NCI-H2107 treated with DMSO at 0.1 percent for 48 hours (cell line): ENCODE results near the gene TENM4.
"Not testable (repeated sequence)": the region's sequence is repeated elsewhere in the genome, so short reads cannot be mapped to it uniquely, and the experiment has no call there.

Experiments used
- DNase-seq: peaks from one replicate; lab custom pipeline; 2025; ENCODE audit not compliant: unreplicated experiment; lab: John Stamatoyannopoulos, UW

Gene TENM4

GRCh38 chr11:78990261-78990660, 450.6 kb downstream of the TENM4 start:
- DNase-seq = peak; percentile 26

DNA sequence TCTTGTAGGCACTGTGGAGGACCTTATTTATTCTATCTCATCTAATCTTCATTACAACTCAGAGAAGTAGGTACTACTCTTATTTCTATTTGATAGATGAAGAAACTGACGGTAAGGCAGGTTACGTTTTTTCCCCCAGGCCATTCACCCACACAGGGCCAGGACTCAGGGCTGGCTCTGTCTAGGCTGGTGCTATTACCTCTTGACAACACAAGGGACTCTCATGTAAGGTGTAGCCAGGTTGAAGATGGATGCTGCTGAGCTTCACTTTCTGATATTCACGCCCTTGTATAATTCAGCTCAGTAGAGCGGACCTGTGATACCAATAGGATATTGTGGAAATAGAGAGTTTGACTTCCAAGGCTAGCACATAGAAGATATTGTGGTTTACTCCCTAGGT, 453.1 kb downstream of the TENM4 start:
- DNase-seq = no peak

DNA sequence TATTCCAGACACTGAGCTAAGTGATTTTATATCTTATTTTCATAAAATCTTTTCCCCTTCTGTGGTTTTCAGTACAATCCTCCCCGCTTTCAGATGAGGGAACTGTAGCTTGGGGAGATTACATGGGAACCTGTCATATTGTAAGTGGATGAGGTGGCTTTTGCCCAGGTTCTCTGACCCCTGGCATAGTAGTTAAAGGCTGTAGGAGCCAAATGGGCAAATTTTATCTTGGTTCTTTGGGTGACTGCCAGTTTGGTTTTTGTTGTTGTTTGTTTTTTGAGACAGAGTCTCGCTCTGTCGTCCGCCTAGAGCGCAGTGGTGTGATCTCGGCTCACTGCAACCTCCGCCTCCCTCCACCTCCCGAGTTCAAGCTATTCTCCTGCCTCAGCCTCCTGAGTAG, 454.5 kb downstream of the TENM4 start:
- DNase-seq = no peak

DNA sequence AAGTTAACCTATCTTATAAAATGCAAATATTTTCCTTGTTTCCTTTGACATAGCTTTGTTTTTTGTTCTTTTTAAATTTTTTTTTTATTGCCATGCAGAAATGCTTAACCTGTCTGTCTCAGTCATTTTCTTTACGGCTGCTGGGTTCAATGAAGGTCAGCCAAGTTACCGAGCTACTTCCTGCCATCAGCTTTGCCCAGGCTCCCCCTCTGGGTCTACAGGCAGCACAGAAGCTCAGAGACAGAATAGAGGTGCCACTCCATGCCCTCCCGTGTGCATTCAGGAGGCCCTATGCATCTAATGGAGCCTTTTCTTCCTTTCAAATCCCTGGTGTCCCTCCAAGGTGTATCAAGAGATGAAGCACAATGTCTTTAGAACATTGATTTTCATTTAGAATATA, 455.2 kb downstream of the TENM4 start:
- DNase-seq = no peak

DNA sequence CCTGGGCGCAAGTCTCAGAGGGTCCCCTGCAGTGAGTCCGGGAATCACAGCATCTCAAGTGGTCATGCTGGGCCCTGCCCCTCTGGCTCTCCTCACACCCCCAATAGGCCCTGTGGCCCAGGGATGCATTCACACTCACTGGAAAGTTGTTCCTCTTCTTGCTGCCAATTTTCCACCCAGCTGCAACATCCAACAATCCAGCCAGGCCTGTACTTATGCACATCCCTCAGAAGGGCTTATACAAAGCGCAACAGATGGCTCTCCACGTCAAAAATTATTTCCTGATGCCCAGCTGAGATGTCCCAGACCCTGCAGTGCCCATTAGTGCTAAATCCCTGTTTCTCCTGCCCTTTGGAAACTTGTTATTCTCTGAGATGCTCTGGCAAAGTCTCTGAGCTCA, 458.4 kb downstream of the TENM4 start:
- DNase-seq = no peak

DNA sequence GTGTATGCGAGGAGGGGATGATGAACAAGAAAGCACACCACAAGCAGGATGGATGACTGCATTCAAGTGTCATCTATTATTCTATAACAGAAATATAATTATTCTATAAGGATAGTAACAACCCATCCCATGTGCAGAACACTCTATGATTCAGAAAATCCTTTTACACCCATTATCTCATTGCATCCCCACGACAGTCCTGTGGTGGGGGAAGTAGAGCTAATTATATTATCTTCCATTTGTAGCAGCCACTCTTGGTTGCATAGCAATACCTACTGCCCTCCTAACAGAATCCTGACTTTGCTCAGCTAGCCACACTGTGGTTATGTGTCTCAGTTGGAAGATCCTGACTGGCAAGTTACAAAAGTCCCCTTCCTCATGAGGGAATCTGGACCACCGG, 459.7 kb downstream of the TENM4 start:
- no peak for DNase-seq

DNA sequence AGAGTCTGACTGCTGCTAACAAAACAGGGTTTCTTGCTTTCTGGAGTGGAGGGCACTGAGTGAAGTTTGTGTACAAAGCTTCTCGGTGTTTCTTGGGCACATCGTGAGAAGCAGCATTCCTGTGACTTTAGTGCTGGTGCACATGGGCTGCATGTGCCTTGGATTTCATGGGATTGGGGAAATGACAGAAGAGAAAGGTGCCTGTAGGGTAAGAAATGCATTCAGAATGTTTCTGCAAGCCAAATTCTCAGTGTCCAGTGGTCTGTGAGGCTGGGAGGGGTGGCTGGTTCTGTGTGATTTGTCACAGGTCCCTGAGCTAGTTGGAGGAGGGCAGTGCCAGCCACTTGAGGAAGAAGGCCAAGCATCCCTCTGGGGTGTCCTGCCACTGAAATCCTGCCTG, 462.0 kb downstream of the TENM4 start:
- no peak for DNase-seq

GRCh38 chr11:78977848-78978247, 463.0 kb downstream of the TENM4 start:
- DNase-seq = not testable (repeated sequence)

DNA sequence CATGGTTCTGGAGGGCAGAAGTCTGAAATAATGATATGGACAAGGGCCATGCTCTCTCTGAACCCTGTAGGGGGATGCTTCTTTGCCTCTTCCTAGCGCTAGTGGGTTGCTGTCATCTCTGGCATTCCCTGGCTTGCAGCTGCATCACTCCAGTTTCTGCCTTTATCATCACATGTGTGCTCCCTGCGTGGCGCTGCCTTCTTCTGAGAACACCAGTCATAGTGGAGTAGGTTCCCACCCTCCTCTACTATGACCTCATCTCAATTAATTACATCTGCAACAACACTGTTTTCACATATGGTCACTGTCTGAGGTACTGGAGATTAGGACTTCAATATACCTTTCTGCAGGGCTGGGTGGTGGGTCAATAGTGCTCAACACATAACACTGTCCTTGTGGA, 463.8 kb downstream of the TENM4 start:
- DNase-seq = no peak

GRCh38 chr11:78975081-78975480, 465.7 kb downstream of the TENM4 start:
- DNase-seq = no peak

DNA sequence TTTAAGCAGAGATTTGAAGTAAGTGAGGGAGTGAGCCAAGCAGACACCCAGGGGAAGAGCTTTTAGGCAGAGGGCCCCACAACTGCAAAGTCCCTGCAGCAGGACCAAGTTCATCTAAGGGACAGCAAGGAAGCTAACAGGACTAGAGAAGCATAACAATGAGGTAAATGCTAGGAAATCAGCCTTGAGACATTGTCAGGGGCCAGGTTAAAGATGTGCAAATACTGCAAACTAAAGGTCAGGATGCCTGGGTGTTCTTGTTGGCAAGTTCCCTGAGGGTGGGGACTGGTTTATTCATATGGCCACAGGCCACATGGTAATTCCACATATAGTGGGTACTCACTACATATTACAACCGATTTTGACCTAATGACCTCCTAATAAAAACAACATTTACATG, 467.0 kb downstream of the TENM4 start:
- DNase-seq = no peak

DNA sequence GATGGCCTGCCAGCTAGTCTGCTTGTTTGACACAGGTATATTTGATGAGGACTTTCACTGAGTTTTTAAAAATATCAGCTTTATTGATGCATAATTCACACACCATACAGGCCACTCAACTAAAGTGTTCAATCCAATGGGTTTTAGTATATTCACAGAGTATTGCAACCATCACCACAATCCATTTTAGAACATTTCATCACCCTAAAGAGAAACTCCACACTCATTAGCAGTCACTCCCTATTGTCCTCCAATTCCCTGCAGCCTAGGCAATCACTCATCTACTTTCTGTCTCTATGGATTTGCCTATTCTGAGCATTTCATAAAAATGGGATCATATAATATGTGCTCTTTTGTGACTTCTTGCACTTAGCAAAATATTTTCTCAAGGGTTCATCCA, 468.2 kb downstream of the TENM4 start:
- DNase-seq = no peak

DNA sequence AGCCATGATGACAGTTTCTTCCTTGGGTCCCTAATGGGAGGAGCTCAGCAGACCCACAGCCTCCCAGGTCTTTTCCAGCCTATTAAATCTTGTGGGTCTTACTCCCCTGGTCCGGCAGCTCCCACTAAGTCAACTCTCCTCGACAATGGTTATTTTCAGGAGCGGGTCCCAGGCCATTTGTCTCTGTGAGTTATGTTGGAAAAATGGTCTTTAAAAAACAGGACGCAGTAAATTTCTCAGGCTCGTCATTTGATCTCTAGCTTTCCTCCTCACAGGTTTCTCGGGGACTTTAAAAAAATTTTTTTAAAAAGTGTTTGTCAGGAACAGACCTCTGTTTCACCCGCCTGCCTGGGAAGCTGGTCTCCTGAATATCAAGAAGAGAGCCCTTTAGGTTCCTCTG, 468.7 kb downstream of the TENM4 start:
- DNase-seq = no peak

DNA sequence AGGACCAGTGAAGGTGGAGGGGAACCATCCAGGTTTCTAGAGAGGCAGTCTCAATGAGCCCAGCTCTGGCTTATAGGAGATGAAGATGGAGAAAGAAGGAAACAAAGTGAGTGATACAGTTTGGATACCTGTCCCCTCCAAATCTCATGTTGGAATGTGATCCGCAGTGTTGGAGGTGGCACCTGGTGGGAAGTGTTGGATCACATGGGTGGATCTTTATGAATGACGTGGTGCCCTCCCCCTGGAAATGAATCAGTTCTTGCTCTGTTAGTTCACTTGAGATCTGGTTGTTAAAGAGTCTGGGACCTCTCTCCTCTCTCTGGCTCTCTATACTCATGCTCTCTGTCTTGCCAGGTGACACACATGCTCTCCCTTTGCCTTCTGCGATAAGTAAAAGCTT, 473.0 kb downstream of the TENM4 start:
- DNase-seq = no peak

DNA sequence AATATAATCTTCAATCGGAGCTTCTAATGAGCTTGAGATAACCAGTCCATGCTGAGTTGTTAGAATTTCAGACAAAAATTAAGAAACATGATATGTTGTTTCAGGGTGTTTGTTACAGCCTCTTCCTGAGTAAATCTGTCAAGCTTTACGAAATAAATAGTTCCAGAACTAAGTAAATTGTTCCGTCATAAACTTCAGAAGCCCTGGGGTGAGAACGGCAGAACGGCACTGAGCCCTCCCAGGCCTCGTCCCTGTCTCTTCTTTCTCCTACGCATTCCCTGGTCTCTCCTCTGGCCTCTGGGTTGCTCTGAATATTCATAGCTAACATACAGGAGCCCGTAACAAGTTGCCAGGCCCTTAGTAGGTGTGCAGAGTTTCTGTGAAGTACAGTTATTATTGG, 475.4 kb downstream of the TENM4 start:
- DNase-seq = no peak

DNA sequence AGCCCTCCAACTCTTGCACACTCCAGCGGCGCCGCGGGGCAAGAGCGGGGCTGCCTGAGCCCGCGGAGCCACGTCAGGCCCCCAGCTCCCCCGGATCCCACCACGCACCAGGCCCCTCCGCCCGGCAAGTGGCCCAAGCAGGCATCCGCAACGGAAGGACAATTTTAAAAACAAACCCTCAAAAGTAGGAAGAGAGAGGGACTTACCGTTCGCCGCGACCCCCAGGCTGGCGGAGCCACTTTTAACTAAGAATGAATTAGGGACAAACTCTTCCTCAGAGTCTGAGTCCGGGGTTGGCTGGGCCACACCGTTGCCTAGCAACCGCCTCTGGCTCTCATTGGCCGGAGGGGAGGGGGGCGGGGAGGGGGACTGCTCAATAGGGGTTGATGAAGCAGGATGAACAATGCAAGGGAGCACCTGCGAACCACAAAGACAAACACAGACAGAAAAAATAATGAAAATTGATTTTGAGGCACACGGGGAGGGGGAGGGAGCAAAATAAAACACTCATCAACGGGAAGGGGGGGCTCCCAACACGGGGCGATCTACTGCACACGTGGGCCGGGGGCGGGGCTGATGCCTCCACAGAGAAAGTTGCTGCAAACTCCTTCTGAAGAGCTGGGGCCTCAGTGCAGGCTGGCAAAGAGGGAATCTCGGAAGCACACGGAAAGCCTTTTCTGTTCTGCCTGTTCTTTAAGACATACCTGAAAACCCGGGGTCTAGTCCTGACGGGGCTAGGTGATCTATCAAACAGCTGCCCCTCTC, 478.7 kb downstream of the TENM4 start:
- DNase-seq = peak; percentile 84

DNA sequence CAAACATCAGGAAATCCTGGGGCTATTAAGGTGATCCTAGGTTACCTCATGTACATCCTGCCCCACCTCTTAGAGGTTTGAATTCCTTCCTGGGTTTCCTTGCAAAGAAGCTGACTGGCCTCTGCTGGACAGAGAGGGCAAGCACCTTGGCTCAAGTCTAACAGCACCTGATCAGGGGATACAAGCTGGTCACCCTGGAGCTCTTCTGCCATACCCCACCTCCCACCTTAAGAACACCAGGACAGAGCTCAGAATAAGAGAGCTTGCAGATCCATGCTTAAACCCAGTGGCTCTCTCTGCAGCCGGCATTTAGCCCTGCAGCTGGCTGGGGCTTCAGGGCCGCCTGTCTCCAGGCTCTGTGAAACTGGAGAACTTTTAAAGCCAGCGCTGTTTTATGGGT, 479.6 kb downstream of the TENM4 start:
- DNase-seq = peak; percentile 47

DNA sequence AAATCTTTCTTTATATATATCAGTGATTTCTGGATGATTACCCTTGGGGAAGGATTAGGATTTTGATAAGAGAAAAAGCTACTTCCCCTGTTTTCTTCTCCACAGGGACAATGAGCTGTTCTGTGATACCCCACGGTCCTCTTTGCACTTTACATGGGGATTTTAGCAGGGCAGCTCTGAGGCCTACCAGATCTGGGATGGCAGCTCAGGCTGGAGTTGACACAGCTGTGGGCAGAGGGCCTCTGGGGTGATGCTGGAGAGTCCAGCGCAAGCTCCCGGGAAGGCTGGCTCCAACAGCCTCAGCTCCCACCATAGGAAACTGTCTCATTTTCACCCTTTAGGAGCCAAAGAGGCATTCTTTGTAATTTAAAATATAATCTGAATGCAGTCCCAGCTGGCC, 482.4 kb downstream of the TENM4 start:
- no peak for DNase-seq

- no peak for DNase-seq
Observed at GRCh38 chr11:78957476-78958245, 483.2 kb downstream of the TENM4 start.

DNA sequence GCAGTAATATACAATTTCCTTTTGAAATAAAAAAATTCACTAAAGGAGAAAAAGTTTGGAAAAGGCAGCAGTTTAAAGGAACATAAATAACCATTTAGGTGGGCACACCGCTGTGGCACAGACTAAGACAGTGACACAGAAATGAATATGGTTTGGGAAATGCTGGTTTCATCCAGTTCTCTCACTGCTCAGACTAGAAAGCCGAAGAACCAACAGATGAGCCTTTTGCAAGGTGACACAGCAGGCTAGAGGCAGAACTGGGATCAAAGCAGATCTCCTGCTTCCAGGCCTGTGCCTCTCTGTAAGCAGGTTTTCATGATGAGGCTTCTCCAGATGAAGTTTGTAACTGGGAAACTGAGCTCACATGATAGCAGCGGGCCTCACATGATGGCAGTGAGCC, 486.1 kb downstream of the TENM4 start:
- no peak for DNase-seq

DNA sequence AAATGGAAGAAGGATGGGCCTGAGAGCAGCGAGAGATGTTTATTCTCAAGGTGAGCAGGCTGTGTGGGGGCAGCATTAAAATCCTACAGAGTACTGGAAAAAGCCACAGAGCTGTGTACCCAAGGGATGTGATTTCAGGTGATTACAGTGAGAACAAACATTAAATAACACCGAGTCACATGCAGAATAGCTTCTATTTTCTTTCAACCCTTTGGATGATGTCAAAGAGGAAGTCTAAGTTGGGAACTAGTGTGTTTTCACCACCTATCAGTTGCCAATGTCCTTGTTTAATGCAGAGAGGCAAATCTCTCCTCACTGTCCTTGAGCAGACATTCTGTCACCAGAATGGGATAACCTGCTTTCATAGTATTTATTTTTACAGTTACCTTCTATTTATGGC, 486.6 kb downstream of the TENM4 start:
- no peak for DNase-seq

GRCh38 chr11:78952890-78953289, 487.9 kb downstream of the TENM4 start:
- no peak for DNase-seq

GRCh38 chr11:78952175-78952574, 488.7 kb downstream of the TENM4 start:
- no peak for DNase-seq
